H1 (cell line): ENCODE measurements around the gene ANKFN1.

Source experiments
- BACH1 ChIP-seq: IDR thresholded peaks from 2 replicates; pipeline ENCODE4 v1.6.1; 2012; ENCODE audit warnings: low read length, improper control_type of control experiment
- BRCA1 ChIP-seq: IDR thresholded peaks from 2 replicates; pipeline ENCODE4 v1.6.1; 2012; ENCODE audit warnings: low read depth, low read length, improper control_type of control experiment
- CEBPB ChIP-seq: IDR thresholded peaks from 2 replicates; pipeline ENCODE4 v1.6.1; 2012; ENCODE audit warnings: low read depth, low read length
- CHD1 ChIP-seq: IDR thresholded peaks from 2 replicates; pipeline ENCODE4 v1.6.1; 2012; ENCODE audit warnings: low read depth, low read length, improper control_type of control experiment
- CREB1 ChIP-seq: IDR thresholded peaks from 2 replicates; pipeline ENCODE4 v1.6.1; 2012; ENCODE audit warnings: inconsistent platforms
- EZH2 ChIP-seq: fragments of 200-600 bp; sonication (generic); IDR thresholded peaks from 2 replicates; pipeline ENCODE4 v1.7.1; 2012; ENCODE audit warnings: low read depth, mild to moderate bottlenecking, moderate library complexity, low read length, inconsistent platforms; ENCODE audit not compliant: severe bottlenecking
- POLR2A ChIP-seq, 2 experiments: IDR thresholded peaks; 1 replicate in 1 of 2; 2 replicates in 1 of 2; pipeline ENCODE4 v1.6.1; 2011; ENCODE audit warnings: low read depth in 2 of 2, low read length in 2 of 2, mild to moderate bottlenecking in 2 of 2; ENCODE audit errors: control extremely low read depth in 1 of 2
- POLR2AphosphoS5 ChIP-seq: IDR thresholded peaks from 2 replicates; pipeline ENCODE4 v1.6.1; 2011; ENCODE audit warnings: low read depth, low read length
- SUZ12 ChIP-seq: fragments of 200-600 bp; sonication (generic); IDR thresholded peaks from 2 replicates; pipeline ENCODE4 v1.6.1; 2012; ENCODE audit warnings: mild to moderate bottlenecking, inconsistent platforms, low read length, moderate library complexity, mixed read lengths
- TAF1 ChIP-seq: IDR thresholded peaks from 2 replicates; pipeline ENCODE4 v1.6.1; 2011; ENCODE audit warnings: mild to moderate bottlenecking, low read depth, low read length
- TF ChIP-seq, protein P1 (sequence below), 3 experiments: IDR thresholded peaks; 1 replicate in 2 of 3; 2 replicates in 1 of 3; pipeline versions ENCODE4 v1.5.1 to v1.6.1; 2011; ENCODE audit warnings: low read length in 3 of 3, mild to moderate bottlenecking in 3 of 3, inconsistent platforms in 2 of 3, low read depth in 1 of 3, moderate library complexity in 1 of 3; ENCODE audit not compliant: insufficient read depth in 1 of 3; ENCODE audit errors: control extremely low read depth in 1 of 3
- TF ChIP-seq, protein P2 (sequence below): IDR thresholded peaks from 2 replicates; pipeline ENCODE4 v1.6.1; 2012; ENCODE audit warnings: inconsistent platforms
- TF ChIP-seq, protein P3 (sequence below): IDR thresholded peaks from 2 replicates; pipeline ENCODE4 v1.6.1; 2012; ENCODE audit warnings: low read length, inconsistent platforms

DNA sequence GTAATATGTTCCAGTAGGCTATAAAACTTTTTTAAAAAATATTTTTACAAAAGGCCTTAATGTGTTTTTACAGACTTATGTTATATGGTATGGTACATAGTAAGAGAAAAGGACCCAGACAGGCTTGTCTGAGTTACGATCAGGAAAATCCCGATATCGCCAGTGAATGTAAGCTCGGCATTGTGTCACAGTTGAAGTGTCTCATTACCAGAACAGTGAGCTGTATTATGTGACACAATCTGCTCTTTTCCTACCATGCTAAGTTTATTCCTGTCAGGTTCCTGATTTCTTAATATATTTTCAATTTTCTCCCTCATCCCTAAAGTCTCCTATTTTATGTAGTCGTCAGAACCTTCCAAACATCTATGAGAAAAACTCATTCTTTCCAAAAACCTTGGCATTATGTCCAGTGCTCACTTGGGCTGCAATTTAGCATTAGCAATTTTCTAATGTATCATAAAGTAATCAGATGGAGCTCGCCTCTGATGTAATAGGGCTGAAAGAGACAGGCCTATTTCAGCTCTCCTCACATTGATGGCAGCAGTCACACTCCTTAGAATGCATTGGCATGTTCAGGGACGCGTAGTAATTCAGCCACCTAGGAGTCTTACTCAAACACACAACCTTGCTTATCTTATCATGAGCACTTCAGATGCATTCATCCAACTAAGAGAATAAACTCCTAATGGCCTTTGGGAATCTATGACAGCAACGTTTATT, 292.6 kb downstream of the ANKFN1 start:
- TF ChIP-seq, protein P1, sequence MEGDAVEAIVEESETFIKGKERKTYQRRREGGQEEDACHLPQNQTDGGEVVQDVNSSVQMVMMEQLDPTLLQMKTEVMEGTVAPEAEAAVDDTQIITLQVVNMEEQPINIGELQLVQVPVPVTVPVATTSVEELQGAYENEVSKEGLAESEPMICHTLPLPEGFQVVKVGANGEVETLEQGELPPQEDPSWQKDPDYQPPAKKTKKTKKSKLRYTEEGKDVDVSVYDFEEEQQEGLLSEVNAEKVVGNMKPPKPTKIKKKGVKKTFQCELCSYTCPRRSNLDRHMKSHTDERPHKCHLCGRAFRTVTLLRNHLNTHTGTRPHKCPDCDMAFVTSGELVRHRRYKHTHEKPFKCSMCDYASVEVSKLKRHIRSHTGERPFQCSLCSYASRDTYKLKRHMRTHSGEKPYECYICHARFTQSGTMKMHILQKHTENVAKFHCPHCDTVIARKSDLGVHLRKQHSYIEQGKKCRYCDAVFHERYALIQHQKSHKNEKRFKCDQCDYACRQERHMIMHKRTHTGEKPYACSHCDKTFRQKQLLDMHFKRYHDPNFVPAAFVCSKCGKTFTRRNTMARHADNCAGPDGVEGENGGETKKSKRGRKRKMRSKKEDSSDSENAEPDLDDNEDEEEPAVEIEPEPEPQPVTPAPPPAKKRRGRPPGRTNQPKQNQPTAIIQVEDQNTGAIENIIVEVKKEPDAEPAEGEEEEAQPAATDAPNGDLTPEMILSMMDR (IDR thresholded peaks at IDR 0.05; ENCODE audit: control extremely low read depth in 1 of 3, insufficient read depth in 1 of 3, low read depth in 1 of 3, low read length in 3 of 3), result no peak
- TF ChIP-seq POLR2AphosphoS5, result no peak
- no peak for TF ChIP-seq EZH2
- TF ChIP-seq POLR2A (IDR thresholded peaks at IDR 0.05; ENCODE audit: control extremely low read depth in 1 of 2, low read depth in 2 of 2, low read length in 2 of 2), result no peak
- TF ChIP-seq BACH1, result no peak
- TF ChIP-seq, protein P2, sequence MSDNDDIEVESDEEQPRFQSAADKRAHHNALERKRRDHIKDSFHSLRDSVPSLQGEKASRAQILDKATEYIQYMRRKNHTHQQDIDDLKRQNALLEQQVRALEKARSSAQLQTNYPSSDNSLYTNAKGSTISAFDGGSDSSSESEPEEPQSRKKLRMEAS, result no peak
- TF ChIP-seq SUZ12, result no peak
- TF ChIP-seq CEBPB, result no peak
- TF ChIP-seq, protein P3, sequence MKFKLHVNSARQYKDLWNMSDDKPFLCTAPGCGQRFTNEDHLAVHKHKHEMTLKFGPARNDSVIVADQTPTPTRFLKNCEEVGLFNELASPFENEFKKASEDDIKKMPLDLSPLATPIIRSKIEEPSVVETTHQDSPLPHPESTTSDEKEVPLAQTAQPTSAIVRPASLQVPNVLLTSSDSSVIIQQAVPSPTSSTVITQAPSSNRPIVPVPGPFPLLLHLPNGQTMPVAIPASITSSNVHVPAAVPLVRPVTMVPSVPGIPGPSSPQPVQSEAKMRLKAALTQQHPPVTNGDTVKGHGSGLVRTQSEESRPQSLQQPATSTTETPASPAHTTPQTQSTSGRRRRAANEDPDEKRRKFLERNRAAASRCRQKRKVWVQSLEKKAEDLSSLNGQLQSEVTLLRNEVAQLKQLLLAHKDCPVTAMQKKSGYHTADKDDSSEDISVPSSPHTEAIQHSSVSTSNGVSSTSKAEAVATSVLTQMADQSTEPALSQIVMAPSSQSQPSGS, result no peak
- TF ChIP-seq CHD1, result no peak
- TF ChIP-seq TAF1, result no peak
- no peak for TF ChIP-seq CREB1
- no peak for TF ChIP-seq BRCA1
